ENCODE results near the gene THADA.

THADA gene

DNA sequence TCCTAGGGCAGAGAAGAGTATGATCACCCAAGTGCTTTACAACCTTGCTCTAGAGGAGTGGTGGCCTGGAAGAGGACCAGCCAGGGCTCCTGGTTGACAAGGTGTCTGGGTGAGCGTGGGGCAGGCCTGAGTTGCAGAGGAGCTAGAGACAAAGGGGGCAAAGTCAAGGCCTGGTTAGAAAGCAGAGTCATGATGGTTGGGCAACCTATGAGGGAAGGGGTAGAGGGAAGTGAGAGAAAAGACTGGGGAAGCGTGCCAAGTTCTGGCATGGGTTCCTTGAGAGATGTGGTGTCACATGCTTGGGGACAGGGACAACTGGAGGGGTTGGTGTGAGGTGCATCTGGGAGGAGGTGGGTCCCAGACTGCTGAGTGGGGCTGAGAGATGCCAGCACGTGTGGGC lies 382.9 kb downstream of the THADA start:
- no peak for TF ChIP-seq CTCF (conservative IDR thresholded peaks at IDR 0.05; ENCODE audit: low read length)
- no peak overlapping the region for H3K4me3 ChIP-seq (ENCODE audit: low read length)
- DNase-seq (ENCODE audit: low read depth): no peak

DNA sequence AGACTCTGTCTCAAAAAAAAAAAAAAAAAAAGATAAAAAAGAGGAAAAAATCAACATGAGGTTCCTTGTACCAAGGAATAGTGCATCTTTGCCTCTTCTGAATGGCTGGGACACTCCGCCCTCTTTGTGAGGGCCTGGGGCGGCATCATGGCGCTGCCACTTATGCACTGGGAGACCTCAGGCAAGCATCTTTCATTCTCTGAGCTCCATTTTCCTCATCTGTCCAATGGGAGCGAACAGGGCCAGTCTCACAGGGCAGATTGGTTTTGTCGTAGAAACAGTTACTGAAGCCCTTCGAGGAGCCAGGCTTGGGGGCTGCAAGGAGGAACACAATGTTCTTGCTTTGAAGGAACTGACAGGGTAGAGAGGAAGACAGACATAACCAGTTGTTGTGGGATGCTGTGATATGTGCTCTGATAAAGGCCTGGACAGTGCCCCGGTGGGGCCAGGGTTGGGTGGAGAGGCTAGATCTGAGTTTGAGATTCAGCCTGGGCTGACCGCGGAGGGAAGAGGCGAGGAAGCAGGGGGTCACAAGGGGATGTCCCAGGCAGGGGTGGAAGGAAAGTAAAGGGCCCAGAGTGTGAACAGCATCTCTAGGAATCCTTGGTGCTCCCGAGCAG lies 383.5 kb downstream of the THADA start:
- DNase-seq (ENCODE audit: low read depth): no peak
- no peak for TF ChIP-seq CTCF (conservative IDR thresholded peaks at IDR 0.05; ENCODE audit: low read length)
- no peak overlapping the region for H3K4me3 ChIP-seq (ENCODE audit: low read length)

DNA sequence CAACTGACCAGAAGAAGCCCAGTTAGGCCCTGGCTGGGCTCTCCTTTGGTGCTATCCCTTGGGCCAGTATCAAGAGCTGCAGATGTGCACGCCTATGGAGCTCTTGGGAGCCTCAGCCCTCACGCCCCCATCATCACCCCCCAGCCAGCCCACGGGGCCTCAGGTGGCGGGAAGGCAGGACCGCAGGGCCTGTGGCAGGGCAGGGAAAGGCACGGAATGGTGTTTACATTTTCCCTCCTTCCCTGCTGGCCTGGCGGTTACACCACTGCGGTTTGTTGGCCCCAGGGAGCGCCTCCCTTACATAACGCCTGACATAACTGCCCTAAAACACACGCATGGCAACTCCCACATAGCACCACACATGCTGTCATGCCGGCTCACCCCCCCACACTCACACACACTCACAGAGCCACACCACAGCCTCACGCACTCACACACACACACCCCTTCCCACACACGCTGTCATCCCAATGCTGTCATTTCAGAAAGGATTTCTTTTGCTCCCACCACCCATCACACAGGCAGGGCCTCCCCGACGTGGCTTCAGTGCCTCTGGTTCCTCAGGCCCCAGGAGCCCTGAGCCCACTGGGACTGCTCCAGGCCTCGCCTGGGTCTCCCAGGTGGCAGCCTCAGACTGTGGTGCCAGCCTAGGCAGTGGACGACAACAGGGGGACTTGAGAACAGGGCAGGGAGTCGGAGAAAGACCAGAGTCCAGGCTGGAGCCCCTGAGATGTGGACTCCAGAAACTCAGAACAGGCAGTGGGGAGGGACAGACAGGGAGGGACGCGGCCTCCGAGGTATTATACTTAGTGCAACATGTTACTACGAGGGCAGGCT lies 385.2 kb downstream of the THADA start:
- TF ChIP-seq CTCF (conservative IDR thresholded peaks at IDR 0.05; ENCODE audit: low read length): no peak
- peak; percentile 96 for DNase-seq (ENCODE audit: low read depth)
- no peak overlapping the region for H3K4me3 ChIP-seq (ENCODE audit: low read length)

DNA sequence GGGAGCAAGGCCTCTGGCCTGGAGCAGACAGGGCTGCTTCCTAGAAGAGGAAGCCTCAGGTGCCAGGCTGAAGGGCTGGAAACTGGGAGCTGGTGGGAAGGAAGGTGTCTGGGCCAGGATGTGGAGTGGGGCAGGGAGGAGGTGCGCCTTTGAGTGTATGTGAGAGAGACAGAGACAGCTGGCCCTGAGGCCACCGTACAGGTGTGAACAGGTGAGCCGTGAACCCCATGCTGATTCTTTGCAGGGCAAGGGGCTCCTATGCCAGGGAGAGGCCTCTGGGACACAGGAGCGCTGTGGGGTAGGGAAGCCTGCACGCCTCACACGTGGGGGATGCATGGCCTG lies 385.7 kb downstream of the THADA start:
- DNase-seq (ENCODE audit: low read depth): no peak
- H3K4me3 ChIP-seq (ENCODE audit: low read length): no peak overlapping the region
- no peak for TF ChIP-seq CTCF (conservative IDR thresholded peaks at IDR 0.05; ENCODE audit: low read length)

DNA sequence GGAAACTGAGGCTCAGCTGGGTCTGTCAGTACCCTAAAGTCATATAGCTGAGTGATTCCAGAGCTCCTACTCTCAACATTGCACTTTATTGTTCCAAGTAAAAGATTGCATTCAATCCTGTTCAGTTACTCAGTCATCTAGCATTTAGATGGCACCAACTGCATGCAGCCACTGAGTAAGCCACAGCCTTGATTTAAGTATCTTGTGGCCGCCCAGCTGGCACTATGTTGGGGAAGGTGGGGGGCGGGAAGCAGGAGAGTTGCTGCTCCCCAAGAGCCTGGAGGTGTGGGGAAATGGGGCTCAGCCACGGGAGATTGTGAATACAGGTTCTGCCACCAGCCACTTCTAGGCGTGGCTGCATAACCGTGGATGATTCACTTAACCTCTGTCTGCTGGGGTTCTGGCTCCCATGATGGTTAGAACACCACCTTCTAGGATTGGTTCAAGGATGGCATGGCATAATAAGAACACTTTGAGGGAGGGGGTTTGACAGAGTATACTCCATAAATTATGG lies 386.6 kb downstream of the THADA start:
- DNase-seq (ENCODE audit: low read depth): no peak

DNA sequence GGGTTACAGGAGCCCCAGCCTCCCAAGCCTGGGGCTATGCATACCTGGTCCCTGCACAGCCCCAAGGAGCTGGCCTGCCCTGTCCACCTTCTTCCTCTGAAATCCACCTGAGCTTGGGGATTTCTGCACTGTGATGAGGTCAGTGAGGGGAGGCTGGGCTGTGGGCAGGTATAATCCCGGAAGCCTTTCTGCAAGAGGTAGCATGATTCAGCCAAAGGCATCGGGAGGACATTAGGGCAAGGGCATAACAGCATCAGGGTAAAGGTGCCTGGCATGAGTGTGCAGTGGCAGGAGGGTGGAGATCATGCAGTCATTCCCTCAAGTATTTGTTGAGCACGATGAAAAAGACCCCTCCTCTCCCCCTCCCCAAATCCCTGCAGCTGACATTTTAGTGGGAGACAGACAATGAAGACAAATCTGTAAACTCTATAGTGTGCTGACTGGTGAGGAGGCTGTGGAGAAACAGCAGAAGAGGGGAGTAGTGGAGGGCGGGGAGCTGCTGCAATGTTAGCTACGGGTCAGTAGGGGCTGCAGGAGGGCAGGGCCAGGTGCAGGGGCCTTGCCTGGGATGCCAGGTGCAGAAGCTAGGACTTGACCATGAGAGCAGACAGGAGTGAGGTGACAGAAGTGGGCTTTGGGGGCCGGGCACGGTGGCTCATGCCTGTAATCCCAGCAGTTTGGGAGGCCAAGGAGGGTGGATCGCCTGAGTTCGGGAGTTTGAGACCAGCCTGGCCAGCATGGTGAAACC lies 388.1 kb downstream of the THADA start:
- no peak for TF ChIP-seq CTCF (conservative IDR thresholded peaks at IDR 0.05; ENCODE audit: low read length)

More for the DNA sequence above, 386.6 kb downstream of the THADA start:
- no peak overlapping the region for H3K4me3 ChIP-seq (ENCODE audit: low read length)
- no peak for TF ChIP-seq CTCF (conservative IDR thresholded peaks at IDR 0.05; ENCODE audit: low read length)

More for the DNA sequence above, 388.1 kb downstream of the THADA start:
- DNase-seq (ENCODE audit: low read depth): no peak
- no peak overlapping the region for H3K4me3 ChIP-seq (ENCODE audit: low read length)

Data from AG10803 (cell line).